ENCODE measurements around the gene CABP2. TPM values are rescaled to one million over a fixed set of nuclear protein-coding genes. Genes with fewer than 3 reads are reported as not detected.

The CABP2 gene
- total and polyA plus RNA-seq, 4 donors, result not detected

DNA sequence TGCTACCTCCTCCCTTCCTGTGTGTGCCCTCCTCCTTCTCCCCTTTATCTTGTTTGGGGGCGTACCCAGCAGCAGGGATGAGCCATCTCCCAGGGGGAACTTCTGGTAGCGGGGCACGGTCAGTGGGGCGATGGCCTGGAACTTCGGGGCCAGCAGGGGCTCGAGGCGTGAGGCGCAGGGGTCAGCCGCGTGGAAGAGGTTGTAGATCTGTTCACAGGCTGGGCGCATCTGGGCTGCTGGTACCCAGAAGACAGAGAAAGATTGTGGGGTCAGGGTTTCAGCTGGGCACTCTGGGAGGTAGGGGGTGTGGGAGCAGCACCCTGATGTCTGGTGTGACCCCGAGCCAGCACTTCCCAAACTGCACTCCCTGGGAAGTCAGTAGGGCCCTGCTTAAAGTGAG, 27.1 kb downstream of the CABP2 start:
- Histone ChIP-seq H3K4me3 (no peak overlapping the region), H3K9ac (ENCODE audit: insufficient read depth in 1 of 2, low read length in 2 of 2) (no peak overlapping the region), H3K9me3 (ENCODE audit: control insufficient read depth in 4 of 4, insufficient read depth in 3 of 4, low read length in 3 of 4) (peaks cover 0 to 3% (median 0%) of the 10 kb centered on the region in 4 donors), H3K27me3 (ENCODE audit: control insufficient read depth in 3 of 3, insufficient read depth in 3 of 3, low read length in 2 of 3) (no peaks in the 10 kb centered on the region), H3K4me1 (ENCODE audit: control insufficient read depth in 5 of 5, insufficient read depth in 5 of 5, low read length in 5 of 5) (no peaks in the 10 kb centered on the region), H3K36me3 (ENCODE audit: control insufficient read depth in 4 of 4, insufficient read depth in 4 of 4, low read length in 4 of 4) (peaks cover 0 to 63% (median 14%) of the 10 kb centered on the region in 4 donors), H3K27ac (ENCODE audit: low read depth in 1 of 2, low read length in 1 of 2) (no peak overlapping the region)
- DNase-seq (no peak), ATAC-seq (ENCODE audit: insufficient read depth, low FRiP score) (no peak)
- TF ChIP-seq CTCF (IDR thresholded peaks at IDR 0.05; ENCODE audit: control extremely low read depth, extremely low read depth), result no peak
- WGBS, 2 donors, result 95 to 98% methylated on average over 12 of the region's 12 CpGs

DNA sequence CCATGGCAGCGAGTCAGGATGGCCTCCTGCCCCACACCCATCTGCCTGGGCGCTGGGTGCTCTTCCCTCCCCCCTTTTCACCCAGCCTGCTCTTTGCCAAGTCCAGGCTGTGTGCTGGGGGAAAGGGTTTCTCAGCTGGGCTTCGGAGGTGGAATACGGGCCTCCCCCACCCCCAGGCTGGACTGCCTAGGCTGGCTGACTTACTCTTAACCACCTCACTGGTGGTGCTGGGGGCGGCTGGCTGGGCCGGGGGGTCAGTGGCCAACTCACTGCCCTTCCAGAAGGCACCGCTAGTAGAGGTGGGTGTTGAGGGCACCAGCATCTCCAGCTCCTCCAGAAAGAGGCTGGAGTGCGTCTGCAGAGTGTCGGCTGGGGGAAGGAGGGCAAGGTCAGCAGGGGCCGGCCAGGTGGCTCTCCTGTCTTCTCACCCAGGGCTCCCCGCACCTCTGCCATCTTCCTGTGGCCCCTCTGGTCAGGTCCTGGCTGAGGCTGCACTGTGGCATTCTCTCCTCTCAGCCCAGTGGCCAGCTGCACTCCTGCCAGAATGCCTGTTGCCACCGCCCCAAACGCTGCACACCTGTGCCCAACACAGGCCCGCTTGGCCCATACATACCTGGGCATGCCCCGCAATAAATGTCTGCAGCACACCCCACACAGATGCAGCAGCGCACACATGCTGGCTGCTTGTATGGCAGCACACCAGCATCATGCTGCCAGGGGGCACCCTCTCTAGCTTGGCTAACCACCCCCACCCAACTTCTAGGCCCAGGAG, 27.8 kb downstream of the CABP2 start:
- Histone ChIP-seq H3K27me3 (ENCODE audit: control insufficient read depth in 3 of 3, insufficient read depth in 3 of 3, low read length in 2 of 3) (no peaks in the 10 kb centered on the region), H3K4me1 (ENCODE audit: control insufficient read depth in 5 of 5, insufficient read depth in 5 of 5, low read length in 5 of 5) (no peaks in the 10 kb centered on the region), H3K9me3 (ENCODE audit: control insufficient read depth in 4 of 4, insufficient read depth in 3 of 4, low read length in 3 of 4) (peaks cover 0 to 3% (median 0%) of the 10 kb centered on the region in 4 donors), H3K27ac (ENCODE audit: low read depth in 1 of 2, low read length in 1 of 2) (no peak overlapping the region), H3K9ac (ENCODE audit: insufficient read depth in 1 of 2, low read length in 2 of 2) (no peak overlapping the region), H3K4me3 (no peak overlapping the region), H3K36me3 (ENCODE audit: control insufficient read depth in 4 of 4, insufficient read depth in 4 of 4, low read length in 4 of 4) (peaks cover 0 to 70% (median 17%) of the 10 kb centered on the region in 4 donors)
- DNase-seq, result no peak
- no peak for ATAC-seq (ENCODE audit: insufficient read depth, low FRiP score)
- no peak for TF ChIP-seq CTCF (IDR thresholded peaks at IDR 0.05; ENCODE audit: control extremely low read depth, extremely low read depth)
- WGBS, 2 donors, result 91 to 95% methylated on average over 14 to 16 of the region's 16 CpGs

- no peak for ATAC-seq (ENCODE audit: insufficient read depth, low FRiP score)
- peaks cover 1 to 74% (median 19%) of the 10 kb centered on the region in 4 donors for H3K36me3 ChIP-seq (ENCODE audit: control insufficient read depth in 4 of 4, insufficient read depth in 4 of 4, low read length in 4 of 4)
- DNase-seq, result no peak
These were observed 28.6 kb downstream of the CABP2 start for GRCh38 chr11:67494371-67495233.

More at GRCh38 chr11:67494371-67495233, 28.6 kb downstream of the CABP2 start:
- 92 to 95% methylated on average over 53 to 59 of the region's 59 CpGs for WGBS, 2 donors
- peaks cover 0 to 3% (median 0%) of the 10 kb centered on the region in 4 donors for H3K9me3 ChIP-seq (ENCODE audit: control insufficient read depth in 4 of 4, insufficient read depth in 3 of 4, low read length in 3 of 4)
- TF ChIP-seq CTCF (IDR thresholded peaks at IDR 0.05; ENCODE audit: control extremely low read depth, extremely low read depth), result no peak
- H3K4me3 ChIP-seq, result no peak overlapping the region
- no peaks in the 10 kb centered on the region for H3K27me3 ChIP-seq (ENCODE audit: control insufficient read depth in 3 of 3, insufficient read depth in 3 of 3, low read length in 2 of 3)
- H3K4me1 ChIP-seq (ENCODE audit: control insufficient read depth in 5 of 5, insufficient read depth in 5 of 5, low read length in 5 of 5), result no peaks in the 10 kb centered on the region
- H3K9ac ChIP-seq (ENCODE audit: insufficient read depth in 1 of 2, low read length in 2 of 2), result no peak overlapping the region
- H3K27ac ChIP-seq (ENCODE audit: low read depth in 1 of 2, low read length in 1 of 2), result no peak overlapping the region

Data from lung (tissue), 12 donors.